Chondrocyte (in vitro differentiated cells): Measurements from ENCODE around the gene UBLCP1. TPM values are rescaled to one million over a fixed set of nuclear protein-coding genes. Genes with fewer than 3 reads are reported as not detected.

Experiments used
- DNase-seq: peaks from one replicate; pipeline ENCODE4 v3.0.0; 2021; ENCODE audit warnings: mixed read lengths, low spot score
- H3K27ac Mint-ChIP-seq: one replicate; pipeline ENCODE4 v1.8.0; 2021; ENCODE audit warnings: mild to moderate bottlenecking, moderate library complexity, mixed read lengths; ENCODE audit not compliant: unreplicated experiment
- H3K27me3 Mint-ChIP-seq: 2 replicates; pipeline ENCODE4 v1.8.0; 2021; ENCODE audit warnings: low read depth, mixed read lengths
- H3K36me3 Mint-ChIP-seq: 2 replicates; pipeline ENCODE4 v1.8.0; 2021; ENCODE audit warnings: low read depth, mixed read lengths
- H3K4me1 Mint-ChIP-seq: 2 replicates; pipeline ENCODE4 v1.8.0; 2021; ENCODE audit warnings: low read depth, mild to moderate bottlenecking, mixed read lengths
- H3K4me3 Mint-ChIP-seq: one replicate; pipeline ENCODE4 v1.8.0; 2021; ENCODE audit warnings: mild to moderate bottlenecking, moderate library complexity, mixed read lengths; ENCODE audit not compliant: unreplicated experiment
- H3K9me3 Mint-ChIP-seq: 2 replicates; pipeline ENCODE4 v1.8.0; 2021; ENCODE audit warnings: low read depth, mixed read lengths
- long read RNA-seq: library from polyadenylated mRNA; stranded (forward); transcript quantifications from one replicate; pipeline ENCODE4 v2.0.0, GENCODE V29; 2021
- total RNA-seq: library from RNA; stranded (reverse); gene quantifications from 3 replicates; pipeline ENCODE4 v1.2.1, GENCODE V29; 2021
- TF ChIP-seq, protein P1 (sequence below): fragments of 200-600 bp; sonication (generic); IDR thresholded peaks from 2 replicates; pipeline ENCODE4 v1.5.0; 2021; ENCODE audit warnings: antibody characterized with exemption, mild to moderate bottlenecking, moderate library complexity

The UBLCP1 gene, protein sequence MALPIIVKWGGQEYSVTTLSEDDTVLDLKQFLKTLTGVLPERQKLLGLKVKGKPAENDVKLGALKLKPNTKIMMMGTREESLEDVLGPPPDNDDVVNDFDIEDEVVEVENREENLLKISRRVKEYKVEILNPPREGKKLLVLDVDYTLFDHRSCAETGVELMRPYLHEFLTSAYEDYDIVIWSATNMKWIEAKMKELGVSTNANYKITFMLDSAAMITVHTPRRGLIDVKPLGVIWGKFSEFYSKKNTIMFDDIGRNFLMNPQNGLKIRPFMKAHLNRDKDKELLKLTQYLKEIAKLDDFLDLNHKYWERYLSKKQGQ
- total RNA-seq, result 31.7 to 35.5 TPM (median 33.2 TPM) in 3 replicates
- long read RNA-seq, transcript UBLCP1-201 (11 exons, 2,392 nt), result major isoform, 43 of 46 reads
- long read RNA-seq, partial matches to known transcripts, result 1 of 46 reads
- long read RNA-seq, other reads (novel, unspliced or antisense), result 2 of 46 reads

DNA sequence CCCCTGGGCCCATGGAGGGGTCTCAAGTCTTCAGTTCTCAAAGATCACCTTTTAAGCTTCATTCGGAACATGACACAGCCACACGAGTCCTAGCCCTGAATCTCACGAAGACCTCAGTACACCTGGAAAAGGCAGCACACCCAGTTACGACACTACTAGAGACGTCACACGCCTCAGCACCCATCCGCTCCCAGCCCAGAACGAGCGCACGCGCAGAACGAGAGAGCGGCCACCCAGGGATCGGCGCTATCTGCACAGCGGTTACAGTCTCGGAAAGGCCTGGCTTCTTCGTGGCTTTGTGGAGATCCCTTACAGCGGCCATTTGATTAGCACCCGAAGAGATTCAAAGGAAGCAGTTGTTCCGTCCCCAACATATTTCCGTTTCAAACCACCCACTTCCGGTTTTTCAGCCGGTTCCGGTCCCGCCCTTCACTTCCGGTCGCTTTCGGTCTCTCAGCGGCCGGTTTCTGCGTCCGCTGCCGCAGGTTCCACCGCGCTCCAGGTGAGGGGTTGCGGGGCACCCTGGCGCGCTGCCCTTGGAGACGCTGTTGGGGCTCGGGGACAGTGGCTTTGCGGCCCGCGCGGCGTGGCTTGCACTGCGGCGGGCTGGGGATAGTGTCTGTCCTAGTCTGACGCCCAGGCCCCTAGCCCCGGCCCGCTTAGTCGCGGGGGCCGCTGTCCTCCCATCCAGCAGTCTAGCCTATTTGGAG, at the start of gene UBLCP1:
TSS of gene UBLCP1 (plus strand) at position 432 of the 710 bp plus-strand sequence. CDS start 5,626 bp downstream, outside the sequence.
- no peaks in the 10 kb centered on the region for H3K36me3 Mint-ChIP-seq
- H3K9me3 Mint-ChIP-seq, result no peaks in the 10 kb centered on the region
- H3K27me3 Mint-ChIP-seq, result peaks cover 4% of the 10 kb centered on the region

DNA sequence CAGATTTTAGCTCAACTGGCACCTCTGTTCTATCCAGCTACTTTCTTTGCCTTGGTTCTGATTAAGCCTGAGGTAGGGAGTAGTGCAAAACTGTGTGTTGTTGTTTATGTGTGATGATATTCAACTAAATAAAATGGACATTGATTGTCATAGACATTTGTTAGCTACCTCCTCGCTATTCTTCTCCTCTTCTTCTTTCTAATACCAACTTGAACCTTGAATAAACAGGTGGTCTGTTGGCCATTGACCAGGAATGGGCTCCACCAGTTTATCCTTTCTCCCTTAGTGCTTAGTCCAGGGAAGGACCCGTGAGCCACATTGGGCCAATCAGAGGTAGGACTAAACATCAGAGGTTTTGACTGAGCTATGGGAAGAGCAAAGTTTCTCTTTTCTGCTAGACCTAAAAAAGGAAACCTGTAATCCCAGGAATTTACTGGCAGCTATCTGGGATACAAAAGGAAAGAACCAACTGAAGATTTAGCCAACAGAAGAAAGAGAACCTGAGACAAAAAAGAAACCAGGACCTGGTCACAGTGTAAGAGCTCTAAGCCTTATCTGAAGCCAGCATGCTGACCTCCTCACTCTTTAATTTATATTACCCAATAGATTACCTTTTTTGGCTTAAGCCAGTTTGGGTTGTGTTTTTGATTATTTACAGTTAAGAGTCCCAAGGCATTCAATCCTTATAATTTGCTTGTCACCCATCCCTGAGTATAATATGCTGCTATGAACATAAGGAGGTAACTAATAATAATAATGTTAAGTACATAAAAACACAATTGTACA, 48.4 kb upstream of the UBLCP1 start:
- no peaks in the 10 kb centered on the region for H3K36me3 Mint-ChIP-seq
- no peak for DNase-seq
- no peak overlapping the region for H3K27ac Mint-ChIP-seq
- H3K4me3 Mint-ChIP-seq, result no peak overlapping the region
- H3K27me3 Mint-ChIP-seq, result no peaks in the 10 kb centered on the region
- no peaks in the 10 kb centered on the region for H3K9me3 Mint-ChIP-seq
- peaks cover 26% of the 10 kb centered on the region for H3K4me1 Mint-ChIP-seq
- TF ChIP-seq, protein P1, sequence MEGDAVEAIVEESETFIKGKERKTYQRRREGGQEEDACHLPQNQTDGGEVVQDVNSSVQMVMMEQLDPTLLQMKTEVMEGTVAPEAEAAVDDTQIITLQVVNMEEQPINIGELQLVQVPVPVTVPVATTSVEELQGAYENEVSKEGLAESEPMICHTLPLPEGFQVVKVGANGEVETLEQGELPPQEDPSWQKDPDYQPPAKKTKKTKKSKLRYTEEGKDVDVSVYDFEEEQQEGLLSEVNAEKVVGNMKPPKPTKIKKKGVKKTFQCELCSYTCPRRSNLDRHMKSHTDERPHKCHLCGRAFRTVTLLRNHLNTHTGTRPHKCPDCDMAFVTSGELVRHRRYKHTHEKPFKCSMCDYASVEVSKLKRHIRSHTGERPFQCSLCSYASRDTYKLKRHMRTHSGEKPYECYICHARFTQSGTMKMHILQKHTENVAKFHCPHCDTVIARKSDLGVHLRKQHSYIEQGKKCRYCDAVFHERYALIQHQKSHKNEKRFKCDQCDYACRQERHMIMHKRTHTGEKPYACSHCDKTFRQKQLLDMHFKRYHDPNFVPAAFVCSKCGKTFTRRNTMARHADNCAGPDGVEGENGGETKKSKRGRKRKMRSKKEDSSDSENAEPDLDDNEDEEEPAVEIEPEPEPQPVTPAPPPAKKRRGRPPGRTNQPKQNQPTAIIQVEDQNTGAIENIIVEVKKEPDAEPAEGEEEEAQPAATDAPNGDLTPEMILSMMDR, result no peak

More for the DNA sequence above, at the start of gene UBLCP1:
- peak within 1 kb of the TSS; percentile 99 for H3K27ac Mint-ChIP-seq
- H3K4me3 Mint-ChIP-seq, result peak within 1 kb of the TSS; percentile 94
- TF ChIP-seq, protein P1, result no peak
- DNase-seq, result peak; percentile 75
- H3K4me1 Mint-ChIP-seq, result peaks cover 19% of the 10 kb centered on the region

DNA sequence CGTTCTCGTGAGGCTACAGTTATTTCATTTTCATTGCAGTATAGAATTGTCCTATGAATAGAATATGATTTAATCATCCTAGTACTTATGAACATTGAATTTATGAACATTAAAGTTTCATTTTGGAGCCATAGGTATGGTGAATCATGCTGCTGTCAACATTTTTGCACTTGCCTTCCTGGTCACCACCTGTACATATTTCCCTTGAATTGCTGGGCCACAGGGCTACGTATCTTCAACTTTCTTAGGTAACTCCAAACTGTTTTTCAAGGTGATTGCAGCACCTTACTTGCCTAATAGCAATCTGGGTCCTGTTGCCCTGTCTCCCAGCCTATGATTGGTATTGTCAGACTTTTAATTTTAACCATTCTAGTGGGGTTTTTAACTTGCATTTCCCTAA, 47.2 kb upstream of the UBLCP1 start:
- Mint-ChIP-seq H3K4me1 (peaks cover 18% of the 10 kb centered on the region), H3K4me3 (no peak overlapping the region), H3K36me3 (no peaks in the 10 kb centered on the region), H3K27me3 (no peaks in the 10 kb centered on the region), H3K9me3 (no peaks in the 10 kb centered on the region), H3K27ac (no peak overlapping the region)
- TF ChIP-seq, protein P1, result no peak
- DNase-seq, result no peak

DNA sequence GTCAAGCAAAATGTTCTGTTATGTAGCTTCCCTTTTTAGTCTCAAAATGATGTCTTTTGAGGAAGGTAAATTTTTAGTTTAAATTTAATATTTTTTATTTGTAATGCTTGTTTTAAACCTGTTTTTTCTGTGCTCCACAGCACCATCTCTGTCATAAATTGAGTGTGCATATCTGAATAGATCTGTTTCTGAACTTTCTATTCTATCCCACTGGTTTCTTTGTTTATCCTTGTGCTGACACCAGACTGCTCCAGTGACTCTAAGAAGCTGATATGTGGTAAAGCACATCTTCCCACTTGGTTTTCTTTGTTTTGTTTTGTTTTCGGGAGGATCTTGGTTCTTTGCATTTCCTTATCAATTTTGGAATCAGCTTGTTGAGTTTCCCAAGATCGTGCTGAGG, 46.6 kb upstream of the UBLCP1 start:
- TF ChIP-seq, protein P1, result peak; percentile 44
- Mint-ChIP-seq H3K4me3 (no peak overlapping the region), H3K9me3 (no peaks in the 10 kb centered on the region), H3K4me1 (peaks cover 18% of the 10 kb centered on the region), H3K27ac (no peak overlapping the region), H3K27me3 (no peaks in the 10 kb centered on the region), H3K36me3 (no peaks in the 10 kb centered on the region)
- DNase-seq, result no peak

DNA sequence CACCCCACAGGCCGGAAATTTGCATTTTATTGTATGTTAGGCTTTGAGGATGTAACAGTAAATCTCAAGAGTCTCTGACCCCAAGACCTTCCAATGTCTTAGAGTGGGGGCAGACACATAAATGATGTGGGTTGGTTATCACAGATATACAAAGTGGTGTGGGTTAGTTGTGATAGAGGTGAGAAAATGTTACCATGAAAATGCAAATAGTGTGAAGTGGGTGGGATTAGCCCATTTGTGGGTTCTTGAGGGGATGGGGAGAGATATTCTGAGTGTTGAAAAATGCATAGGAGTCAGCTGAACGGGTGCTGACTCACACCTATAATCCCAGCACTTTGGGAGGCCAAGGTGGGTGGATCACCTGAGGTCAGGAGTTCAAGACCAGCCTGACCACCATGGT, 45.9 kb upstream of the UBLCP1 start:
- H3K27me3 Mint-ChIP-seq, result no peaks in the 10 kb centered on the region
- no peak for DNase-seq
- TF ChIP-seq, protein P1, result no peak
- peaks cover 18% of the 10 kb centered on the region for H3K4me1 Mint-ChIP-seq
- no peaks in the 10 kb centered on the region for H3K9me3 Mint-ChIP-seq
- no peaks in the 10 kb centered on the region for H3K36me3 Mint-ChIP-seq
- no peak overlapping the region for H3K27ac Mint-ChIP-seq
- no peak overlapping the region for H3K4me3 Mint-ChIP-seq
